Endometrial microvascular endothelial cells (primary cell): ENCODE data around the gene HLCS. TPM values are rescaled to one million over a fixed set of nuclear protein-coding genes. Genes with fewer than 3 reads are reported as not detected.

Source experiments
- in situ Hi-C: cut with HindIII; loops from 2 replicates; pipeline ENCODE4 v1.10.0; 2017; ENCODE audit warnings: low sequenced_read_pairs, low pct_unique_long_range_greater_than_20kb; ENCODE audit errors: inconsistent ontology term
- total RNA-seq: library from RNA; depleted of rRNA; stranded (reverse); fragments of >200 nt; gene quantifications from one replicate; pipeline ENCODE4 v1.2.3, GENCODE V29; 2015; ENCODE audit errors: inconsistent ontology term

HLCS gene
- total RNA-seq, 1 donor from 2014 or later: 29.3 TPM

DNA sequence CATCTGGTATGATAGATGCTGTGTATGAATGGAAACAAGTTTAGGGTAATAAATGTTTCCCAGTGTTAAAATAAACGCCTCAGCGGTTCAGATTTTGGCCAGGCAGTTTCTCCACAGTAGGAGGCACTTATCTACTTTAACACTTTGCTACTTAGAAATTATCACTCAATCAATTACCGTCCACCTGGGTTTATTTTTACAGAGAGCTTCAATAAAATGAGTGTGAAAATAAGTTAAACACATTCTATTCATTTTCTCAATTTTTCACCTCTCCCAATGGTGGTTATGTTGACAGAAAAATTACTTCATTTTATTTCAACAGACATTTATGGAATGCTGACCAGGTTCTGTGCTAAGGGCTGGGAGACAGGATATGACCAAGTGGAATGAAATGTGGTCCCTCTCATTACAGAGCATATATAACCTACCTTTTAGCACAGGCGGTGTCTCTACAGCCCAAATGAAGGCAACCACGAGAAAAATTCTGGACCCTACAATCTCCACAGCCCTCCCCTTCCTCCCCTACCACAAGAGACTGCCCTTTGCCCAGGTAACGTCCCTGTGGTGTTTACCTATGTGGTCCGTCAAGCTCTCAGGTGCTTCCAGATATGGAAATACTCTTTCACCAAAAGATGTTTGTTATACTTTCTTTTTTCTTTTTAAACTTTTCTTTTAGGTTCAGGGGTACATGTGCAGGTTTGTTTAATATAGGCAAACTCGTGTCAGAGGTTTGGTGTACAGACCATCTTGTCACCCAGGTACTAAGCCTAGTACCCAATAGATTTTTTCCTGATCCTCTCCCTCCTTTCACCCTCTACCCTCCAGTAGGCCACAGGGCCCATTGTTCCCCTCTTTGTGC lies 105.5 kb downstream of the HLCS start:
- in situ Hi-C loops: no loop called here

DNA sequence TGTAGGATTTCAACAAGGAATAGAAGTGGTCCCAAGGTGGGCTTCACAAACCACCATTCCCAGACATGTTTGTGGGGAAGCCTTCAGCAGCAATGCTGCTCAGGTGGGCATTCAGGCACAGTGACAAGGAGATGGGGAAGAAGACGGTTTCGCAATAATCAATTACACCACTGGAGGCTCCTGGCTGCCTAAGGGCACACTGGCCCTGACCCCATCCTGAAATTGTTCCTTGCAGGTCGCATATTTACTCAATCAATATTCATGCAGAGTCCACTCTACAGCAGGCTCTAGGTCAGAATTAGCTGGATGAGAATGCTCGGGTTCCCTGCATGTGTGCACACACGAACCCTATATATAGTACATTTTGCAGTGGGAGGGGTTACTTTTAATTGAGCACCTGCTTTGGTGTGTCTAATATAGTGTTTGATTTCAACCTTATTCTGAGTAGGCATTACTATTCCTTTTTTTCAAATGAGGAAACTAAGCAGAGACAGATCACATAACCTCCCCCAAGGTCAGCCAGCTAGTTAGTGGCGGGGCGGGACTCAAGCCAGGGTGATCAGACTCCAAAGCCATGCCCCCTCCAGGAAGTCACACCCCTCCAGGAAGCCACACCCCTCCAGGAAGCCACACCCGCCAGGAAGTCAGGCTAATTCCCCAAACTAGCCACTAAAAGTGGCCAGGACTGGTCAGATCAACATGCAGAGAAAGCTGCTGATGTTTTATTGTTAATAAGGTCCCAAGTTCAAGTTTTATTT lies 106.5 kb downstream of the HLCS start:
- in situ Hi-C loops: no loop called here

DNA sequence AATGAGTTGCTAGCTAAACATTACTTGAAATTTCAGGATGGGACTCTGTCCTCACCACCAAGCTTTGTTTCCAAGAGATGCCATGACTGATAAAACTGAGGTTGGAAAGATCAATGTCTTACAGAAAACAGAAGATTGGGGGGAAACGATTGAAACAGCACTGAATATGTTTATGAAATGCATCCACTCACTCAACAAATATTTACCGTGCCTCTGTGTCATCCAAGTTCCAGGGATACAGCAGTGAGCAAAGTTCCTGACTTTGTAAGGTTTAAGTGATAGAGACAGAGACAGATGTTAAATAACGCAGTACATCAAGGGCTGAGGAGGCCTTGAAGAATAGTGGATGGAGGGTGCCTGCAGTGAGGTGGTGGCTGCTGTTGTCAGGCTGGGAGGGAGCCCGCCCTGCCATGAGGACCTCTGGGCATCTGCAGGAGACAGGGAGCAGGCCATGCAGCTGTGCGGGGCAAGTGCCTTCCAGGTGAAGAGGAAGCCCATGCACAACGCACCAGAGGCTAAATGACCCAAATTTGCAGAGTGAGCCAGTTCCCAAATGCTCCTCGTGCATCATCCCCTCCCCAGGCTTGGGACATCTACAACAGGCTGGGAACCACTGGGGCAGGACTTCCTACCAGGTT lies 108.0 kb downstream of the HLCS start:
- in situ Hi-C loops: no loop called here

DNA sequence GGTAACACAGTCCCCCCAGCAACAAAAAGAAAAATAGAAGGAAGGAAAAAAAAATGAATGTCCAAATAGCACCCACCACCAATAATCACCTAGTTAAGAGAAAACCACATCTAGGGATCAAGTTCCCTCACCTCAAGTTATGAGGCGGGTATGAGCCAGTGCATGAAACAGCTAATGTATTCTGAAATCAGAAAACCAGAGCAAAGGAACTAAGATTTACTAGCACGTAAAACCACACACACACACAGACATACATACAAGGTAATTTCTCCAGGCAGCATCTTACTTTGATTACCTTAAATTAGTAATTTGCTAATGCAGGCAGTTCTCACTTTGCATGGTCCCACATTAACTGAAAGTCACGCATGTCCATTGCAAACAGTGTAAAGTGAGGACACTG lies 109.8 kb downstream of the HLCS start:
- in situ Hi-C loops: no loop called here

DNA sequence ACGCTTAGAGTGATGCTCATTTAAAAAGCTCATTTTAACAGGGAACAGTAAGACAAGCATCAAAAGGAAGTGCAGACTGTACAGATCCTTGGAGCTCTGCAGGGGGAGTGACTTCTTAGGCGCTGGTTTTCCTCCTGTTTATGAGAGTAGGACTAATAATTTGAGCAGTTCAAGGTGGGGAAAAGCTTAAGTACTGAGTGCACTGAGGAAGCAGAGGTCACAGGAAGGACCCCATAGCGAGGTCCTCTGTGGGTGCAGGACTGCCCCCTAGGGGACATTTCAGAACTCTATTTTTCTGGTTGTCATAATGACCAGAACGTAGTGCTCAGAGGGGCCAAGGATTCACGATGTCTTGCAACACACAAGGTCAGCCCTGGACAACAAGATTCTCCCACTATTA lies 112.1 kb downstream of the HLCS start:
- in situ Hi-C loops: no loop called here

DNA sequence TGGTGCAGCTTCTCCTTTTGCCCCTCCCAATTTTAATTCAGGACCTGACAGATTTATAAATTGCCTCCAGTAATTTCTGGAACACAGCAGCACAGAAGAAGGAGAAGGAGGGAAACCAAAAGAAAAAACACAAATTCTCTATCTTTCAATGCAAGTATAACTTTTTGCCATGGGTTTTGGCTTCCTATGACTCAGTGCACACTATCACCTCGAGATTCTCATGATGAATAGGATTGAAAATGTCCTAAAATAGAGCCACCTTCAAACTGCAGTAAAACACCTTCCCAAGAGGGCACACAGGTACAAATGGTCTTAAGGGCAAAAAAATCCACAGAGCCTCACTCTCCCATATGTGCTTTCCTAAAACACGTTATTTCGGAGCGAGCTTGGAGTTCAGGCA lies 113.6 kb downstream of the HLCS start:
- in situ Hi-C loops: no loop called here

DNA sequence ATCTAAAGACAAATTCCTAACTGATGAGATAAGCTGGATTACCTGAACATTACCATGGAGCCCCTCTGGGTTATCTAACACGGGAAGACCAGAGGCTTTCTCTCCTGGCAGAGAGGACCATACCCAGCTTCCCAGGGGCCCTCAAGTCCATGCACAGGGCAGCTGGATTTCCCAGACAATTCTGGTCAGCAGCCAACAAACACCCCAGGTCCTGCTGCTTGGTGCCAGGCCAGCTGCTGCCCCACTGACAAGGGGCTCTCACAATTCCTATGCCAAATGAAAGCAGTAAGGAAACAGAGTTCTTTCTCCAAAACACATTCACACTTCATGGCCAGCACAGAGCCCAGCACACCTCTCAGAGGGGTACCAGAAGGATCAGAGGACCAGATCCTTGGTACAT lies 114.2 kb downstream of the HLCS start:
- in situ Hi-C loops: no loop called here

DNA sequence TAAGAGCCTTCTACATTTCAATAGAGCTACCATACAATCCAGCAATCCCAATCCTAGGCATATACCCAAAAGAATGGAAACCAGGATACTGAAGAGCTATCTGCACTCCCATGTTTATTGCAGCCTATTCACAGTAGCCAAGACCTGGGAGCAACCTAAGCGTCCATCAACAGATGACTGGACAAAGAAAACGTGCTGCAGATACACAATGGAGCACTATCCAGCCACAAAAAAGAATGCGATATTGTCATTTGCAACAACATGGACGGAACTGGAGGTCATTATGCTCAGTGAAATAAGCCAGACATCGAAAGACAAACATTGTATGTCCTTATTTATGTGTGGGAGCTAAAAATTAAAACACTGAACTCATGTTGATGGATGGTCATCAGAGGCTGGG lies 115.3 kb downstream of the HLCS start:
- in situ Hi-C loops: no loop called here

DNA sequence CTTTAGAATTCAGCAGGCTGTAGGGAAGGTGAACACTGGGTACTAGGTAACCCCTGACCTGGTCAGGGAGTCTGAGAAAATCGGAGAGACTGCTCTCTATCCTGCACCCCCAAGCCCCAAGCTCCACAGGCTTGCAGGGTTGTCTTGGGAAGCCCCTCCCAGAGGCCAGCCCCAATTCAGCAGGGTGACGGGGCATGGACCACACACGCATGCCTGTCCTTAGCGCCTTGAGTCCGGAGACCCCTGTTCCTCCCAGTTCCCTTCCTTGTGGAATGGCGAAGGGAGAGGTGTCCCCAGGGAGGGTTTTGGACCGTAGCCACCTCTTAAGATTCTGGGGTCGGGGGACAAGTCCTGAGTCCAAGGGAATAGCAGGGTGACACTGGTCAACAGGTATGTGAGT lies 116.1 kb downstream of the HLCS start:
- in situ Hi-C loops: no loop called here

DNA sequence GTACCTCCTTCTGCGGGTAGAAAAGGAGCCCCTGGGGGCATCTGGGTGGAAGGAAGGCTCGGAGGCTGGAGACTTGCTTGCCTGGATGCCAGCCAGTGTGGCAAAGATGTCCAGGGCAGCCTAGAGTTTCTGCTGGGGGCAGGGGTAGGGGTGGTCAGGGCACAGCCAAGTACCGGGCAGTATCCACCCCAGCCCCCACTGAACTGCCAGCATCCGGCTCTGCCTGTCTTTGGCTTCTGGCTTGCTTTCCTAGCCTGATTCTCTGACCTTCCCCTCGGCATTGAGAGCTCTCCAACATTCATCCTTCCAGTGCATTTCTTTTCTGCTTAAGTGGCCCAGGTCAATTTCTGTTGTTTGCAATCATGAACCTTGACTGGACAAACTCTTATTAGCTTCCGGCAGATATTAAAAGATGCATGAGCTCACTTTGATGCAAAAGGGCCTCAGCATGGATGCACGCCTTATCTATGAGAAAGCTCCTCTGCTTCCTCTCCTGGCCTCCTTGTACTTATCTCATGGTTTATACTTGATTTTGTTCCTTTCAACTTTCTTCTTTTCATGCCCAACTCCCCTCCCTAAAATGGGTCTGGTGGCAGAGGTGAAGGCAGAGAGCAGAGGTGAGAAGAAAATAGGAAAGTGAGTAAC lies 116.9 kb downstream of the HLCS start:
- in situ Hi-C loops: no loop called here

DNA sequence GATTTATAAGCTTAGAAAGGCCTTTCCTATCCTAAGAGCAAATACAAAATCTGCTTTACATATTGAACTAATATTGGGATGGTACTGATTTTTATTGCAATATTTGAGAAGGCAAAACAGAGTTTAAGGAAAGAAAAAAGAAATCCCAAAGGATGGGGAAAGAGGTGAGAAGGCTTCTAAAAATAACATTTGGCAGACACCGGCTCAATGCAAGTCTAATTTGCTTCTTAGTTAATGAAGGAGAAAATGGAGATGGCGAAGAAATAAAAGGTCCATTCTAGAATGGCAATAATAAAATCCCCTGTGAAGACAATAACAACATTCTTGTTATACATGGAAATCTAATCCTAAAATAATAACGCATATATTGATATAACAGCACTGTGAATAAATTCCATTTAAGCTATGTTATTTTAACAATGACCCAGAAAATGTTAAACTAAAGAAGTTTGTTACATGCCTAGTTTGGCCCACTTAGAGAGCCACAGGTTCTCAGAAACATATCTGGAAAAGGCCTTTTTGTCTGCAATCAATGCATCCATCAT lies 117.7 kb downstream of the HLCS start:
- in situ Hi-C loops: no loop called here

DNA sequence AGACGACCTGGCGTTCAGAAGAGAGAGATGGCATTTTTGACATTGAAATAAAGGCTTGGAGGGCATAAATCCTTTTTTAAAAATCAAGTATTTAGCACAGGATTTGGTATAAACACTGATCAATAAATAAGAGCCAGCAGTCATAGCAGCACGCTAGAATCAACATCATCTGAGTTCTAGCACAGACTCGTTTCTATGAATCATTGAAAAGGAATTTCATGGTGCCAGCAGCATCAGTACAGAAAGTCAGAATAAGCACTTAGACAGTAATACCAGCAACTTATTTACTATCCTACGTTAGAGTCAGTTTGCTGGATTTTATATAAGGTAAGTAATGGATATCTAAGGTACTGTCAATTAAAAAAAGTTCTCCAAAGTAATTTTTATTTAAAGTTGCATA lies 119.3 kb downstream of the HLCS start:
- in situ Hi-C loops: no loop called here

DNA sequence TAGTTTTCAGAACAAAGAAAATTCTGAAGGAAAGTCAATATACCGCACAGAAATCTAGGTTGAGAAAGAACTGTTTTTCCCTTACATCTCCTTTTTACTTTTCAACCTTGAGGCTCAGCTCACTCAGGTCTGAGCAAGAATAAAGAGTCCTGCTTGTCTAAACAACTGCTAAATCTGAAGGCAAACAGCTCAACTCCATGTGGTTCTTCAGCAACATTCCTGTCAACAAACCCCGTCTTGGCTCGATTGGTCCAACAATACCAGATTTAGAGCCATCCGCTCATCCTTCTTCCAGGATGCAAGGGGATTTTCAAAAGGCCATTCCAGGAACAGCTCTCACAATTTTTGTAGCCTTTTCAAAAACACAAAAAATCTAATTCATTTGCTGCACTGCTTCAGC lies 119.8 kb downstream of the HLCS start:
- in situ Hi-C loops: no loop called here

DNA sequence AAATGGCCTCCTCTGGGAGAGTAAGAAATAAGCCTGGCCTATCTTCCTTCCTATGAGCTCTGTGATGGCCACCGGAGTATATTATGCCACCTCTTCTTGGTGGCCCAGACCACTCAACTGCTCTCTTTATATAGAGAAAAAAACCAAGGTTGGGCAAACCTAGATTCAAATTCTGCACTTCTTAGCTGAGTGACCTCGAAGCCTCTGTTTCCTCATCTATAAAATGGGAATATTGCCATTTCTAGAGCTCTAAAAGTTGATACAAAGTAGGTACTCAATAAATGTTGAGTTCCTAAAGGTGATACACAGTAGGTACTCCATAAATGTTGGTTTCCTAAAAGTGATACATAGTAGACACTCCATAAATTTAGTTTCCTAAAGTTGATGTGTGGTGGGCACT lies 120.7 kb downstream of the HLCS start:
- in situ Hi-C loops: no loop called here

DNA sequence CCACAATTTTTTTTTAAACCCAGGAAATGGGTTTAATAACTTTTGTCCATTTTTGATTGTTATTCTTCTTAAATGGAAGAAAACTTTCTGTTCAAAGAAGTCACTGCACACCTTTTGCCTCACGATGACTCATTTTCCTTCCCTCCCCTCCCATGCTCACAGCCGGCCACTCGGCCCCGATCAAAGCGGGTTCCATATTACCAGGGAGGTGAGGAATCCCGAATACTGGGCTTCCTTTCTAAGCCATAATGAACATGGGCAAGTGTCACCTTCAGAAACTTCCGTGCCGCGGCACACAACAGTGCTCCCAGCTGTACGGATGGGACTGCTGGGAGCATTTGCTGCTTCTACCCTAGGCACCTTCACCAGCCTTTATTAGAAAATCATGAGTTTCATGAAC lies 121.4 kb downstream of the HLCS start:
- in situ Hi-C loops: no loop called here

DNA sequence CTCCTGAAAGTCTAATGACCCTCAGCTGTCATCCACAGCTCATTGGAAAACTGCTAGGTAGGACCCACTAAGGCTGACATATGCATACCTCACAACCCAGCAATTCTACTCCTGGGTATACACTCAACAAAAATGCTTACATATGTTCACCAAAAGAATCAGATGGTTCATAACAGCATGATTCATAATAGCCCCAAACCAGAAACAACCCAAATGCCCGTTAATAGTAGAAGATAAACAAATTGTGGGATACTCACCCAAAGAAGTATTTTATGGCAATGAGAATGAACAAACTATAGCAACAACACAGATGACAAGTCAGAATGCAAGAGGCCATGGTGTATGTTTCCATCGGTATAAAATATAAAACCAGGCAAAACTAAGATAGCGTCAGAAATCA lies 124.6 kb downstream of the HLCS start:
- in situ Hi-C loops: no loop called here

DNA sequence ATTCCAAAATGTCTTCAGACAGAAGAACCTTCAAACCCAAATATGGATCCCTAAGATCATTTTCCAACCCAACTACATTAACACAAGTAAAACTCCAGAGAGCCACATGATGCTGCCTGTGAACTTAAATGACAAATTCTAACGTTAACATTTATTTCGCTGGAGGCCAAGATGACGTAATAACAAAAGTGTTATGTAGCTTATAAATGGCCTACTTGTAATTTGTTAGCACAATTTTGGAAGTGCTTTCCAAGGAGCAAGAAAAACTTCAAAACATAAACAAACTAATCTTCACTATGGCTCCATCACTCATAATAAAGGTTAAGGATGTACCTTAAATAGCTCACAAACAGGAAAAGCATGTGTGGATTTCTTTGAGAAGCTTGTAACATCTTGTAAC lies 126.7 kb downstream of the HLCS start:
- in situ Hi-C loops: no loop called here

DNA sequence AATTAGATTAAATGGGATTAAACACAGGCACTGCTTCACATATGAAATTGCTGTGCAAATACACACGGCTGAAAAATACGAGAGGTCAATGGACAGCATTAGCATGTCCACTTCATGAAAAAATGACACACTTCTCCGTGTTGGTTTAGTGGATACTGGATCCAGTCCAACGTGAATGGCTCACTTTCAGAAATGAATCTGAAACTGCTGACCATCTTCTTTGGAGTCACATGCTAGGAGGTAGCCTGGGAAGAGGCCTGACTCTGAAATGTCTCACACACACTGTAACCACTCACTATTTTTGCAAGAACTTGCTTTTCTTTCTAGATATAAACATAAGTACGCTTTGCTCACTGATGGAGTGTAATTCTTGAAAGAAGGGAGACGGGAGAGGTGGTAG lies 127.3 kb downstream of the HLCS start:
- in situ Hi-C loops: no loop called here

DNA sequence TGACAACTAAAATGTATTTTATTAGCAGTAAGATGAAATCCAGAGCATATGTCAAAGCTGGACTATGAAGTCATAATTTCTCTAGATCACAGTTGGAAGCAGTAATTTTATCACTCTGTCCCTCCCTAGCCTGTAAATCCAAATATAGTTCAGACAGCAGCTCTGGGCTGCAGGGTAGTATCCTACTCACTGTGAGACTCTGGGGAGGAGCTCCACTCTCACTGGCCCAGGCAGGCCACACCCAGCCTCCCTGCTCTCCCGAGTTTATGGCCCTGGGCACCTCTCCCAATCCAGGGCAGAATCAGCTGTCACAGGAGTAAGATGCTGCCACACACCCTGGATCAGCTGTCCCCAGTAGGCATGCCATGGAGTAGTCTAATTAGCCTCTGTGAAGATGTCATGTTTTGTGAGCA lies 131.1 kb downstream of the HLCS start:
- in situ Hi-C loops: no loop called here
